Mucosa of stomach (tissue), 1 donor: ENCODE results near the gene NUMA1.

Experiments
- H3K27me3 ChIP-seq: one replicate; pipeline ENCODE4 v1.7.0; 2013; ENCODE audit warnings: mild to moderate bottlenecking, low read length; ENCODE audit not compliant: control insufficient read depth, insufficient read depth
- H3K36me3 ChIP-seq: one replicate; pipeline ENCODE4 v1.7.0; 2013; ENCODE audit warnings: low read length; ENCODE audit not compliant: control insufficient read depth, insufficient read depth
- H3K4me1 ChIP-seq: one replicate; pipeline ENCODE4 v1.7.0; 2013; ENCODE audit warnings: mild to moderate bottlenecking, low read length; ENCODE audit not compliant: control insufficient read depth, insufficient read depth
- H3K4me3 ChIP-seq: one replicate; pipeline ENCODE4 v1.7.0; 2013; ENCODE audit warnings: low read length
- H3K9ac ChIP-seq: one replicate; pipeline ENCODE4 v1.7.0; 2013; ENCODE audit warnings: mild to moderate bottlenecking, low read length, moderate library complexity
- H3K9me3 ChIP-seq: one replicate; pipeline ENCODE4 v1.7.0; 2013; ENCODE audit warnings: mild to moderate bottlenecking, low read length, moderate library complexity; ENCODE audit not compliant: control insufficient read depth
- donor health status: Pancreatic carcinoma.

NUMA1 gene

GRCh38 chr11:72072348-72072747, 8.0 kb downstream of the NUMA1 start:
- Histone ChIP-seq H3K9me3 (no peaks in the 10 kb centered on the region), H3K4me1 (peaks cover 23% of the 10 kb centered on the region), H3K4me3 (no peak overlapping the region), H3K36me3 (no peaks in the 10 kb centered on the region), H3K9ac (no peak overlapping the region), H3K27me3 (no peaks in the 10 kb centered on the region)

- peak overlapping the region; percentile 42 for H3K9ac ChIP-seq
- no peaks in the 10 kb centered on the region for H3K9me3 ChIP-seq
- no peaks in the 10 kb centered on the region for H3K27me3 ChIP-seq
- H3K36me3 ChIP-seq, result no peaks in the 10 kb centered on the region
- H3K4me1 ChIP-seq, result peaks cover 34% of the 10 kb centered on the region
- H3K4me3 ChIP-seq, result no peak overlapping the region
Measured at GRCh38 chr11:72070491-72070890, 9.9 kb downstream of the NUMA1 start.

GRCh38 chr11:72069787-72070251, 10.5 kb downstream of the NUMA1 start:
- no peaks in the 10 kb centered on the region for H3K36me3 ChIP-seq
- H3K27me3 ChIP-seq, result no peaks in the 10 kb centered on the region
- H3K9ac ChIP-seq, result peak overlapping the region; percentile 42
- no peaks in the 10 kb centered on the region for H3K9me3 ChIP-seq
- H3K4me1 ChIP-seq, result peaks cover 34% of the 10 kb centered on the region
- no peak overlapping the region for H3K4me3 ChIP-seq

GRCh38 chr11:72069200-72069599, 11.1 kb downstream of the NUMA1 start:
- peaks cover 34% of the 10 kb centered on the region for H3K4me1 ChIP-seq

GRCh38 chr11:72067676-72068075, 12.7 kb downstream of the NUMA1 start:
- peaks cover 34% of the 10 kb centered on the region for H3K4me1 ChIP-seq
- H3K9ac ChIP-seq, result no peak overlapping the region
- no peaks in the 10 kb centered on the region for H3K36me3 ChIP-seq
- H3K9me3 ChIP-seq, result no peaks in the 10 kb centered on the region
- H3K4me3 ChIP-seq, result no peak overlapping the region
- no peaks in the 10 kb centered on the region for H3K27me3 ChIP-seq

More at GRCh38 chr11:72069200-72069599, 11.1 kb downstream of the NUMA1 start:
- Histone ChIP-seq H3K9ac (peak overlapping the region; percentile 42), H3K27me3 (no peaks in the 10 kb centered on the region), H3K36me3 (no peaks in the 10 kb centered on the region), H3K4me3 (no peak overlapping the region), H3K9me3 (no peaks in the 10 kb centered on the region)

GRCh38 chr11:72067266-72067665, 13.1 kb downstream of the NUMA1 start:
- Histone ChIP-seq H3K4me1 (peaks cover 34% of the 10 kb centered on the region), H3K27me3 (no peaks in the 10 kb centered on the region), H3K9ac (no peak overlapping the region), H3K36me3 (no peaks in the 10 kb centered on the region), H3K9me3 (no peaks in the 10 kb centered on the region), H3K4me3 (no peak overlapping the region)

- Histone ChIP-seq H3K9ac (no peak overlapping the region), H3K4me1 (peaks cover 34% of the 10 kb centered on the region), H3K9me3 (no peaks in the 10 kb centered on the region), H3K4me3 (no peak overlapping the region), H3K27me3 (no peaks in the 10 kb centered on the region), H3K36me3 (no peaks in the 10 kb centered on the region)
Measured at GRCh38 chr11:72066855-72067254, 13.5 kb downstream of the NUMA1 start.

- no peak overlapping the region for H3K4me3 ChIP-seq
- peaks cover 6% of the 10 kb centered on the region for H3K4me1 ChIP-seq
Measured at GRCh38 chr11:72061739-72062396, 18.5 kb downstream of the NUMA1 start.

GRCh38 chr11:72058416-72059034, 21.8 kb downstream of the NUMA1 start:
- H3K36me3 ChIP-seq, result no peaks in the 10 kb centered on the region
- H3K9ac ChIP-seq, result no peak overlapping the region
- no peaks in the 10 kb centered on the region for H3K4me1 ChIP-seq
- H3K4me3 ChIP-seq, result no peak overlapping the region
- H3K27me3 ChIP-seq, result no peaks in the 10 kb centered on the region
- H3K9me3 ChIP-seq, result no peaks in the 10 kb centered on the region

More at GRCh38 chr11:72061739-72062396, 18.5 kb downstream of the NUMA1 start:
- Histone ChIP-seq H3K36me3 (no peaks in the 10 kb centered on the region), H3K9me3 (no peaks in the 10 kb centered on the region), H3K9ac (no peak overlapping the region), H3K27me3 (no peaks in the 10 kb centered on the region)

GRCh38 chr11:72048766-72049460, 31.4 kb downstream of the NUMA1 start:
- H3K4me1 ChIP-seq, result peaks cover 8% of the 10 kb centered on the region
- no peak overlapping the region for H3K4me3 ChIP-seq
- H3K36me3 ChIP-seq, result no peaks in the 10 kb centered on the region
- no peaks in the 10 kb centered on the region for H3K27me3 ChIP-seq
- H3K9ac ChIP-seq, result peak overlapping the region; percentile 51
- no peaks in the 10 kb centered on the region for H3K9me3 ChIP-seq

GRCh38 chr11:72045849-72046248, 34.5 kb downstream of the NUMA1 start:
- Histone ChIP-seq H3K4me1 (peaks cover 22% of the 10 kb centered on the region), H3K36me3 (no peaks in the 10 kb centered on the region), H3K9ac (no peak overlapping the region), H3K4me3 (no peak overlapping the region), H3K27me3 (no peaks in the 10 kb centered on the region), H3K9me3 (no peaks in the 10 kb centered on the region)

- peaks cover 41% of the 10 kb centered on the region for H3K4me1 ChIP-seq
- peak overlapping the region; percentile 91 for H3K9ac ChIP-seq
- no peaks in the 10 kb centered on the region for H3K36me3 ChIP-seq
- H3K9me3 ChIP-seq, result no peaks in the 10 kb centered on the region
- peak overlapping the region; percentile 43 for H3K4me3 ChIP-seq
- no peaks in the 10 kb centered on the region for H3K27me3 ChIP-seq
Measured at GRCh38 chr11:72042064-72042745, 38.1 kb downstream of the NUMA1 start.
